HCT116 (cell line): ENCODE results near the gene TOP1. TPM values are rescaled to one million over a fixed set of nuclear protein-coding genes. Genes with fewer than 3 reads are reported as not detected.

Source experiments
- ATAC-seq: fragments of 200-7000 bp; cut with Tn5 transposase; 2 replicates; pipeline ENCODE4 v1.9.1; 2020; ENCODE audit warnings: mild to moderate bottlenecking, moderate library complexity
- BruUV-seq: library from RNA; stranded (reverse); fragments of 400-500 nt; replicated peaks from 2 replicates; lab custom pipeline; 2021; lab: Mats Ljungman, UMichigan
- CTCF ChIA-PET: fragments of 300-600 bp; sonication (Branson Sonifier 250); formaldehyde crosslinking; loops from one replicate; lab custom pipeline; 2021; ENCODE audit warnings: antibody characterized with exemption; lab: Charles Lee
- POLR2A ChIA-PET: fragments of 300-600, 350-600 bp; sonication (Branson Sonifier 250); formaldehyde crosslinking; loops from one replicate; lab custom pipeline; 2021; ENCODE audit warnings: antibody characterized with exemption; lab: Charles Lee
- RAD21 ChIA-PET, 2 experiments: fragments of 300-600 bp; sonication (Branson Sonifier 250); formaldehyde crosslinking; loops; one replicate each; lab custom pipeline; 2023; ENCODE audit warnings: low total read pairs in 2 of 2; ENCODE audit not compliant: uncharacterized antibody in 2 of 2, unreplicated experiment in 2 of 2, low non-redundant PET in 1 of 2; lab: Charles Lee
- DNase-seq: peaks from one replicate; pipeline ENCODE4 v3.0.0-alpha.2; 2010; ENCODE audit warnings: low read depth, low spot score
- H2AFZ ChIP-seq: fragments of 200-600 bp; shearing (Covaris generic), sonication (generic); 2 replicates; pipeline ENCODE4 v1.6.1; 2017; ENCODE audit warnings: low read depth, mixed run types, mixed read lengths, antibody characterized with exemption, low read length; ENCODE audit not compliant: poor library complexity, severe bottlenecking
- H3K27ac ChIP-seq: 2 replicates; pipeline ENCODE4 v1.5.1; 2012; ENCODE audit warnings: low read depth, low read length
- H3K27me3 ChIP-seq: fragments of 200-600 bp; sonication (generic); 2 replicates; pipeline ENCODE4 v1.6.1; 2016; ENCODE audit warnings: mixed run types, low read length, mixed read lengths; ENCODE audit not compliant: insufficient read depth
- H3K36me3 ChIP-seq, 2 experiments: fragments of 200-500 bp in 1 of 2; fragments of 200-600 bp in 1 of 2; sonication (Bioruptor generic) in 1 of 2; sonication (generic) in 1 of 2; 2 replicates each; pipeline versions ENCODE4 v1.5.1 to v1.6.1; 2014 to 2016; ENCODE audit warnings: low read length in 2 of 2, inconsistent platforms in 1 of 2, mixed read lengths in 1 of 2, mixed run types in 1 of 2; ENCODE audit not compliant: insufficient read depth in 2 of 2, control insufficient read depth in 1 of 2
- H3K4me1 ChIP-seq, 2 experiments: fragments of 200-600 bp in 1 of 2; sonication (generic) in 1 of 2; 2 replicates each; pipeline versions ENCODE4 v1.5.1 to v1.6.1; 2012 to 2017; ENCODE audit warnings: low read length in 2 of 2, inconsistent platforms in 1 of 2, mild to moderate bottlenecking in 1 of 2, mixed read lengths in 1 of 2, mixed run types in 1 of 2, moderate library complexity in 1 of 2; ENCODE audit not compliant: insufficient read depth in 2 of 2, control insufficient read depth in 1 of 2
- H3K4me2 ChIP-seq: fragments of 200-600 bp; sonication (generic); 2 replicates; pipeline ENCODE4 v1.6.1; 2017; ENCODE audit warnings: mixed run types, low read length, mixed read lengths
- H3K4me3 ChIP-seq, 2 experiments: fragments of 200-600 bp in 1 of 2; sonication (generic) in 1 of 2; replicated peaks in 1 of 2; 2 replicates each; pipeline ENCODE4 v1.5.1; 2011 to 2016; ENCODE audit warnings: low read length in 2 of 2, control low read depth in 1 of 2, low read depth in 1 of 2, mild to moderate bottlenecking in 1 of 2, mixed read lengths in 1 of 2, mixed run types in 1 of 2
- H3K79me2 ChIP-seq: fragments of 200-600 bp; sonication (generic); 2 replicates; pipeline ENCODE4 v1.6.1; 2017; ENCODE audit warnings: mild to moderate bottlenecking, mixed run types, low read length, moderate library complexity, mixed read lengths; ENCODE audit not compliant: insufficient read depth
- H3K9ac ChIP-seq: fragments of 200-600 bp; sonication (generic); 2 replicates; pipeline ENCODE4 v1.6.1; 2016; ENCODE audit warnings: low read length, mixed read lengths
- H3K9me2 ChIP-seq: fragments of 200-600 bp; sonication (generic), shearing (Covaris generic); 2 replicates; pipeline ENCODE4 v1.6.1; 2017; ENCODE audit warnings: mixed run types, mild to moderate bottlenecking, moderate library complexity; ENCODE audit not compliant: insufficient read depth
- H3K9me3 ChIP-seq, 2 experiments: fragments of 200-500 bp in 1 of 2; fragments of 200-600 bp in 1 of 2; sonication (Bioruptor generic) in 1 of 2; sonication (generic) in 1 of 2; 2 replicates each; pipeline ENCODE4 v1.6.1; 2014 to 2017; ENCODE audit warnings: low read length in 2 of 2, mixed read lengths in 2 of 2, inconsistent platforms in 1 of 2, low read depth in 1 of 2, mild to moderate bottlenecking in 1 of 2, mixed run types in 1 of 2, moderate library complexity in 1 of 2; ENCODE audit not compliant: control insufficient read depth in 1 of 2, insufficient read depth in 1 of 2
- H4K20me1 ChIP-seq: fragments of 200-600 bp; sonication (generic), shearing (Covaris generic); 2 replicates; pipeline ENCODE4 v1.6.1; 2017; ENCODE audit warnings: mixed run types, mild to moderate bottlenecking, moderate library complexity; ENCODE audit not compliant: insufficient read depth
- POLR2A ChIP-seq: IDR thresholded peaks from 2 replicates; pipeline ENCODE4 v1.7.0; 2011; ENCODE audit warnings: borderline replicate concordance; ENCODE audit not compliant: insufficient read depth, insufficient read length; ENCODE audit errors: extremely low read depth
- POLR2AphosphoS5 ChIP-seq: IDR thresholded peaks from 2 replicates; pipeline ENCODE4 v1.6.1; 2011; ENCODE audit warnings: mild to moderate bottlenecking, low read depth, low read length, moderate library complexity
- REST ChIP-seq: IDR thresholded peaks from 2 replicates; pipeline ENCODE4 v1.6.1; 2012; ENCODE audit warnings: low read depth
- SRF ChIP-seq: IDR thresholded peaks from 2 replicates; pipeline ENCODE4 v1.6.1; 2012; ENCODE audit warnings: low read depth
- TCF7L2 ChIP-seq: IDR thresholded peaks from 2 replicates; pipeline ENCODE4 v1.7.0; 2011; ENCODE audit warnings: borderline replicate concordance, inconsistent platforms; ENCODE audit not compliant: insufficient read depth, insufficient read length; ENCODE audit errors: extremely low read depth
- ZBTB33 ChIP-seq: IDR thresholded peaks from 2 replicates; pipeline ENCODE4 v1.6.1; 2011; ENCODE audit warnings: mild to moderate bottlenecking, low read length, moderate library complexity; ENCODE audit not compliant: insufficient replicate concordance; ENCODE audit errors: extremely low read depth
- ZNF274 ChIP-seq: fragments of 200-500 bp; sonication (Bioruptor generic); IDR thresholded peaks from 2 replicates; pipeline ENCODE4 v1.6.1; 2014; ENCODE audit warnings: mild to moderate bottlenecking, low read depth, low read length, inconsistent platforms
- intact Hi-C: fragments of 100-400 bp; cut with micrococcal nuclease; formaldehyde crosslinking; loops from 2 replicates; pipeline ENCODE4 v1.10.0; 2022
- total RNA-seq: library from RNA; stranded (reverse); gene quantifications from one replicate; pipeline ENCODE4 v1.2.1, GENCODE V29; 2021; ENCODE audit not compliant: unreplicated experiment
- TF ChIP-seq, protein P1 (sequence below): IDR thresholded peaks from 2 replicates; pipeline ENCODE4 v1.6.1; 2012

Gene TOP1
- total RNA-seq, 1 experiment from 2014 or later = 190 TPM

DNA sequence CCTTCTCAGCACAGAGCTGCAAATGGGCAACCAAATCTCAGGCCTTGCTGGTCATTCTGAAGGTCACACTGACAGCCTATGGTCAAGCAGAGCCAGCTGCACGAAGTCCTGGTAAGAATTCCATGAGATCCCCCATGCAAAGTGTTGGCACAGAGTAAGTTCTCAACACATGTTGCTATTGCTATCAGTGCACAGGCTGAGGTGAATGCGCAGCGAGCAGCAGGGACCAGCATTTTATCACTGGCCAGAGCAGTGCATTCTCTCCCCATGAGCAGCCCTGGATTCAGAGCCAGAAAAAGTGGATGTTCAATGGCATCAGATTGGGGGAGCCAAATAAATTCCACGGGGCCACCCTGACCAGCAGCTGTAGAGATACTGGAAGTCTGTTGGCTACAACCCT, 44.1 kb upstream of the TOP1 start:
- TF ChIP-seq ZNF274 (no peak), ZBTB33 (no peak), REST (no peak), TCF7L2 (no peak), SRF (no peak), POLR2AphosphoS5 (no peak), POLR2A (no peak)
- TF ChIP-seq, protein P1, sequence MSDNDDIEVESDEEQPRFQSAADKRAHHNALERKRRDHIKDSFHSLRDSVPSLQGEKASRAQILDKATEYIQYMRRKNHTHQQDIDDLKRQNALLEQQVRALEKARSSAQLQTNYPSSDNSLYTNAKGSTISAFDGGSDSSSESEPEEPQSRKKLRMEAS = no peak
- TF ChIP-seq, all 23 proteins: peak for 0
- ChIA-PET CTCF (no interaction called here), RAD21 (no interaction called here), POLR2A (no interaction called here)
- no TSS peak for BruUV-seq
- H3K79me2 ChIP-seq = no peaks in the 10 kb centered on the region
- H3K9ac ChIP-seq = no peak overlapping the region
- no peaks in the 10 kb centered on the region for H3K4me1 ChIP-seq
- no peaks in the 10 kb centered on the region for H3K9me3 ChIP-seq
- no peaks in the 10 kb centered on the region for H3K27me3 ChIP-seq
- no peak for DNase-seq
- H4K20me1 ChIP-seq = no peaks in the 10 kb centered on the region
- H3K27ac ChIP-seq = no peak overlapping the region
- no peak overlapping the region for H3K4me2 ChIP-seq
- no peaks in the 10 kb centered on the region for H3K36me3 ChIP-seq
- H3K9me2 ChIP-seq = no peaks in the 10 kb centered on the region
- H2AFZ ChIP-seq = no peak overlapping the region
- intact Hi-C loops = no loop called here
- H3K4me3 ChIP-seq = no peak overlapping the region
- no peak for ATAC-seq
